GM21825 (cell line): Measurements from ENCODE around the gene TFAP2A.
A peak's percentile ranks its signal among the peaks of the same experiment; 100 is the strongest.

Experiments used
- ATAC-seq: cut with Tn5 transposase; IDR thresholded peaks from one replicate; pipeline ENCODE4 v1.9.1; 2021; ENCODE audit warnings: mild to moderate bottlenecking, moderate library complexity; ENCODE audit not compliant: unreplicated experiment

TFAP2A gene

GRCh38 chr6:10414756-10415616, at the start of gene TFAP2A:
TSS of gene TFAP2A (minus strand) at chr6:10415074. CDS start at chr6:10414991, 83 bp downstream.
- no peak for ATAC-seq

- no peak for ATAC-seq
Measured at GRCh38 chr6:10463491-10464481, 48.9 kb upstream of the TFAP2A start.

GRCh38 chr6:10463040-10463439, 48.2 kb upstream of the TFAP2A start:
- no peak for ATAC-seq

GRCh38 chr6:10461850-10462249, 47.0 kb upstream of the TFAP2A start:
- no peak for ATAC-seq

GRCh38 chr6:10460096-10460495, 45.2 kb upstream of the TFAP2A start:
- peak; percentile 93 for ATAC-seq

- ATAC-seq = no peak
Measured at GRCh38 chr6:10458287-10458686, 43.4 kb upstream of the TFAP2A start.

DNA sequence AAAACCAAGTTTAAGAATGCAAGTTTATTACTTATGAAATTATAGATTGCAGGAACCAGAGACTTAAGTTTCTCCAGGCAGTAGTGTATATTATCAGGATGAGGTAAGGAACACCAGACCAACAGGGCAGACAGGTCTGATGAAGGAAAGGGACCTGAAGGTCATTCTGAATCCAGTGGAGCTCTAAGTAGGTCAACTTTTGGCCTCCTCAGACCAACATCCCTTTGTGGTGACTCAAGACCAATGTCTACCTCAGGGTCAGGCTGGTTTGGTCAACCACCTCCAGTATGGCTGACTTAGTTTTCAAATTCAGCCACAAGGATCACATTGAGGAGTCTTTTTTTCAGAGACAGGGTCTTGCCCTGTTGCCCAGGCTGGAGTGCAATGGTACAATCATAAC, 38.7 kb upstream of the TFAP2A start:
- no peak for ATAC-seq

DNA sequence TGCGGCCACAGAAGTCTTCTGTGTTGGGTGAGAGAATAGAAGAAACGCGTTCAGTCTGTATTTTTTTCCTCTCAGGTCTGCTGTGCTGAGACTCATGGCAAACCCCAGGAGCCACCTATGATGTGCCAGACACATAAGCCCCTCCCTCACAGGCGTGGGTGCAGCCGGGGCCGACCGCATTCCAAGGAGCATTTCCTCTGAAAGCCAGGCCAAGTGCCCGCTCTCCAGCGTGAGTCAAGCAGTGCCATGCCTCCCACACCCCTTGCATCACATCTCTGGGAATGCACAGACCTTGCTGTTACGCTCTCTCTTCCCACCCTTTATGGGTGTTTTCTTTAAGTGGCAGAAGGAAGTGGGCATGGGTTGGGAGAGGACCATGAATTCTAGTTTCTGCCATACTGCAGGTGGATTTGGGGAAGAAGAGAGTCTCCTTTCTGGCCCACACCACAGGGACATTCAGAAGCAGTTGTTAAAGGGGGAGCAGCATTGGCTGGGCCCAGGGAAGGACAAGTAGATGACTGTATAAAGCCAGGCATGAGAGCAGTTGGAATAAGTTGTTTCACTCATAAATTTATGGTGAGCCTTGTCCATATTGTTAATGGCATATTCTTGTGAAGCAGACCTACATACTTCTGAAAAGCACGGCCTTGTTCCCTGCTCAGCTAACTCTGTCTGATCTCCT, 37.1 kb upstream of the TFAP2A start:
- no peak for ATAC-seq

GRCh38 chr6:10451394-10451793, 36.5 kb upstream of the TFAP2A start:
- ATAC-seq = no peak

- no peak for ATAC-seq
Measured at GRCh38 chr6:10449751-10450150, 34.9 kb upstream of the TFAP2A start.

GRCh38 chr6:10448096-10448495, 33.2 kb upstream of the TFAP2A start:
- ATAC-seq = no peak

DNA sequence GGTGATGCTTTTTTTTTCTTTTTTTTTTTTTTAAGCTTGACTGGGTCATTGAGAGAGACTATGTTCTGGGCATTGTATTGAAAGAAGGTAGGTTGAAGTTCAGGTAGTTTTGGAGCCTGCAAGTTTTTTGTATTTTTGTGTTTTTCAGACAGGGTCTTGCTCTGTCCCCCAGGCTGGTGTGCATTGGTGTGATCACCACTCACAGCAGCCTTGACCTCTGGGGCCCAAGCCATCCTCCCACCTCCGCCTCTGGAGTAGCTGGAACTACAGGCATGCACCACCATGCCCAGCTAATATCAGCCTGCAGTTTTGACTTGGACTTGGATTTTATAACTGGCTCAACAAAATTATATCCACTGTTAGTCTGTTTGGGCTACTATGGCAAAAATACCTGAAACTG, 31.7 kb upstream of the TFAP2A start:
- no peak for ATAC-seq

DNA sequence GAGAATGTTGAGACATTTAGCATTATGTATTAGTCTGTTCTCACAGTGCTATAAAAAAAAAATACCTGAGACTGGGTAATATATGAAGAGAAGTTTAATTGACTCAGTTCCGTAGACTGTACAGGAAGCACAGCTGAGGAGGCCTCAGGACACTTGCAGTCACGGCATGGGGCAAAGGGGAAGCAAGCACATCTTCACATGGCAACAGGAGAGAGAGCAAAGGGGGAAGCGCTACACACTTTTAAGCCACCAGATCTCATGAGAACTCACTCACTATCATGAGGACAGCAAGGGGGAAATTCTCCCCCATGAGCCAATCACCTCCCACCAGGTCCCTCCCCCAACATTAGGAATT, 26.8 kb upstream of the TFAP2A start:
- ATAC-seq = no peak

GRCh38 chr6:10441004-10441654, 26.3 kb upstream of the TFAP2A start:
- no peak for ATAC-seq

DNA sequence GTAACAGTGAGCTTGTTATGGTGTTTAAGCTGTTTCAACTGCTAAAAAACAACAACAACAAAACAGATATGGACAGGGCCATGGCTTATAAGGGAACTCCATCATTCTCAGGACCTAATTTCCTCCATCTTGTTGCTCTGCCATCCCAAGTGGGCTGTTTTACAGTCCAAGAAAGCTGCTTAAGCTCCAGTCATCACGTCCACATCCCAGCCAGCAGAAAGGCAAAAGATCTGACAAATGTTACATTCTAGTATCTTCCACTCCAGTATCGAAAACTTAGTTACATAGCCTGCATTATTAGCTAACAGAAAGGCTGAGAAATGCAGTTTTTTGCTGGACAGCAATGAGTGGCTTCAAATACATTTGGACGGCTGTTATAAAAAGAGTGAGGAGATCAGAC, 23.0 kb upstream of the TFAP2A start:
- no peak for ATAC-seq

- no peak for ATAC-seq
Measured at GRCh38 chr6:10434235-10434634, 19.4 kb upstream of the TFAP2A start.

GRCh38 chr6:10433322-10433721, 18.4 kb upstream of the TFAP2A start:
- ATAC-seq = no peak

DNA sequence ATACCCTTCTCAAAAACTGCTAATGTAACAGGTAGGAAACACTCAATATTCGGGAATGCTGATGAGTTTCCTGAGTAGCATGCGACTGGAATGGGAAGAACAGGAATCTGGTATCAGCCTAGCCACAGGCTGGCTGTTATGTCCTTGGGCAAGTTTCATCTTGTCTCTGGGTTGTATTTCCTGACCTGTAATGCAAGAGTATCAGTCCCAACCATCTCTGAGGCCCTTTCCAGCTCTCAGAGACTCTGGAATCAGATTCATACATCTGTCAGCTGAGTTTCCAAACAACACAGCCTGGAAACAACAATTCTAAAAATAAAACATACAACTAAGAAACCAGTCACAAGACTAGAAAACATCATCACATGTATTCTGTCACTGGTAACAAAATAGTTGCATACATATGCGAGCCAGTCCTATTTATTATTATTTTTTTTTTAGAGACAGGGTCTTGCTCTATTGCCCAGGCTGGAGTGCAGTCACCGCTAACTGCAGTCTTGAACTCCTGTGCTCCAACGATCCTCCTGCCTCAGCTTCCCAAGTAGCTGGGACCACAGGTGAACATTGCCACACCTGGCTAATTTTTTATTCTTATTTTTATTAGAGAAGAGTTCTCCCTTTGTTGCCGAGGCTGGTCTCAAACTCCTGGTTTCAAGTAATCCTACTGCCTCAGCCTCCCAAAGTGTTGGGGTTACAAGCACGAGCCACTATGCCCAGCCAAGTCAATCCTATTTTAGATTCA, 16.7 kb upstream of the TFAP2A start:
- ATAC-seq = no peak

DNA sequence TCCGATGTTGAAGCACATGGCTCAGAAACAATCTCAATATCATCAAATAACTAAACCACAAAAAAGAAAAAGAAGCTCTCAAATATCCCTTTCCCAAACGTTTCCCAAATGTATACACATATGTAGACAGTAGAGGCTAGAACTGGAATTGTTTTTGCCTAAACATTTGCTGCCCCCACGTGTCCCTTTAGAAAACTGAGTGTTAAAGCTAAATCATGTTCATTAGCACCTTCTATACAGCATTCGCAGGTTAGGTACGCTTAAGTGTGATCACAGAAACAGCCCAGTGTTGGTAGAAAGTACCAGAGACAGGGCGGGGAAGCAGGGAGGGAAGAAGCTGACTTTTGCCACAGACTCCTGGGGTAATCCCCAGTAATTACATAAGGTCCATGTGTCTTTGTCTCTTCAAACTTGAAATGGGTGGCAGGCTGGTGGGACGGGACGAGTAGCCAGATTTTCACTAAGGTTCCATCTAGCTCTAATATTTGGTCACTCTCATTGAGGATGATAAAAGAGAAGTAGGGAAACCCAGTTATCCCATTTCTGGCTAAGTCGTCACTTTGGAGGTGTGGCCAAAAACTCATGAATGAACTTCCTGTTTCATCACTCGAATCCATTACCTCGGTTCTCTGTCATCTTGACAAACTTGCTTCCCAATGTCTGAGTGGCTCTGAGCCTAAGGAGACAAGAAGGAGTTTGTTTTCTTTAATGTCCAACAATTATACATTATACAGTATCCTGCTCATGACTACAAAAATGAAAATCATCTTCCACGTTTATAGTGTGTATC, 15.0 kb upstream of the TFAP2A start:
- peak; percentile 61 for ATAC-seq
